HEK293 (cell line): ENCODE results near the gene KTN1.

Source experiments
- YY1 ChIP-seq: fragments of 450-650 bp; formaldehyde crosslinking; IDR thresholded peaks from 2 replicates; pipeline ENCODE4 v1.5.1; 2018; ENCODE audit warnings: missing biosample characterization, missing genetic modification characterization
- ZBTB20 ChIP-seq: fragments of 450-650 bp; formaldehyde crosslinking; IDR thresholded peaks from 2 replicates; pipeline ENCODE4 v1.5.1; 2016; ENCODE audit warnings: missing biosample characterization, missing genetic modification characterization
- ZNF140 ChIP-seq: fragments of 450-650 bp; formaldehyde crosslinking; IDR thresholded peaks from 2 replicates; pipeline ENCODE4 v1.5.1; 2016; ENCODE audit warnings: missing biosample characterization, missing genetic modification characterization
- ZNF221 ChIP-seq: fragments of 450-650 bp; formaldehyde crosslinking; IDR thresholded peaks from 2 replicates; pipeline ENCODE4 v1.5.1; 2017; ENCODE audit warnings: missing biosample characterization, missing genetic modification characterization, borderline replicate concordance
- ZNF629 ChIP-seq: fragments of 450-650 bp; formaldehyde crosslinking; IDR thresholded peaks from 2 replicates; pipeline ENCODE4 v1.5.1; 2017; ENCODE audit warnings: missing biosample characterization, missing genetic modification characterization
- TF ChIP-seq, protein P1 (sequence below): fragments of 450-650 bp; formaldehyde crosslinking; IDR thresholded peaks from 2 replicates; pipeline ENCODE4 v1.5.1; 2017; ENCODE audit warnings: missing biosample characterization, missing genetic modification characterization
- TF ChIP-seq, protein P2 (sequence below): fragments of 450-650 bp; formaldehyde crosslinking; IDR thresholded peaks from 2 replicates; pipeline ENCODE4 v1.5.1; 2016; ENCODE audit warnings: missing biosample characterization, missing genetic modification characterization
- TF ChIP-seq, protein P3 (sequence below): fragments of 450-650 bp; IDR thresholded peaks from 2 replicates; pipeline ENCODE4 v1.5.1; 2018; ENCODE audit warnings: missing biosample characterization, missing genetic modification characterization
- TF ChIP-seq, protein P4 (sequence below): fragments of 450-650 bp; formaldehyde crosslinking; IDR thresholded peaks from 2 replicates; pipeline ENCODE4 v1.5.1; 2016; ENCODE audit warnings: missing biosample characterization, missing genetic modification characterization

DNA sequence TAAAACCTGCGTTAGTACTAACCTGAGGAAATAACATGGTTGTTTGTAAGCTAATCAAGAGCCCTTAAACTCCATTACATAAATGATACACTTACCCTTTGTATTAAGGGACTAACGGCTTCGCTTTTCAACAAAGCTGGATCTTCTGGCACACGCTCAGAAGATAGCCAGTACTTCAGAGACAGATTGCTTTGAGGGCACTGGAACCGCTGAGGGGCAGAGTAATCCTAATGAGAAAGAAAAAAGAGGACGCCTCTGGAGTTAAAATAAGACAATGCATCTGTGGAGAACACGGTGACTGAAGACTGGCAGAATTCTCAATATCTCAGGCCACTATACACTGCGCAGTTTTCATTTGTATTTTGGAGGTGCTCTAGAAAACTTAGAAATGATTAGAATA lies 1.5 kb upstream of the KTN1 start:
- no peak for TF ChIP-seq ZNF629 (tag by site-specific recombination)
- TF ChIP-seq, protein P1, sequence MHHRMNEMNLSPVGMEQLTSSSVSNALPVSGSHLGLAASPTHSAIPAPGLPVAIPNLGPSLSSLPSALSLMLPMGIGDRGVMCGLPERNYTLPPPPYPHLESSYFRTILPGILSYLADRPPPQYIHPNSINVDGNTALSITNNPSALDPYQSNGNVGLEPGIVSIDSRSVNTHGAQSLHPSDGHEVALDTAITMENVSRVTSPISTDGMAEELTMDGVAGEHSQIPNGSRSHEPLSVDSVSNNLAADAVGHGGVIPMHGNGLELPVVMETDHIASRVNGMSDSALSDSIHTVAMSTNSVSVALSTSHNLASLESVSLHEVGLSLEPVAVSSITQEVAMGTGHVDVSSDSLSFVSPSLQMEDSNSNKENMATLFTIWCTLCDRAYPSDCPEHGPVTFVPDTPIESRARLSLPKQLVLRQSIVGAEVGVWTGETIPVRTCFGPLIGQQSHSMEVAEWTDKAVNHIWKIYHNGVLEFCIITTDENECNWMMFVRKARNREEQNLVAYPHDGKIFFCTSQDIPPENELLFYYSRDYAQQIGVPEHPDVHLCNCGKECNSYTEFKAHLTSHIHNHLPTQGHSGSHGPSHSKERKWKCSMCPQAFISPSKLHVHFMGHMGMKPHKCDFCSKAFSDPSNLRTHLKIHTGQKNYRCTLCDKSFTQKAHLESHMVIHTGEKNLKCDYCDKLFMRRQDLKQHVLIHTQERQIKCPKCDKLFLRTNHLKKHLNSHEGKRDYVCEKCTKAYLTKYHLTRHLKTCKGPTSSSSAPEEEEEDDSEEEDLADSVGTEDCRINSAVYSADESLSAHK (tag by site-specific recombination) = no peak
- no peak for TF ChIP-seq YY1 (tag by site-specific recombination)
- TF ChIP-seq, protein P2, sequence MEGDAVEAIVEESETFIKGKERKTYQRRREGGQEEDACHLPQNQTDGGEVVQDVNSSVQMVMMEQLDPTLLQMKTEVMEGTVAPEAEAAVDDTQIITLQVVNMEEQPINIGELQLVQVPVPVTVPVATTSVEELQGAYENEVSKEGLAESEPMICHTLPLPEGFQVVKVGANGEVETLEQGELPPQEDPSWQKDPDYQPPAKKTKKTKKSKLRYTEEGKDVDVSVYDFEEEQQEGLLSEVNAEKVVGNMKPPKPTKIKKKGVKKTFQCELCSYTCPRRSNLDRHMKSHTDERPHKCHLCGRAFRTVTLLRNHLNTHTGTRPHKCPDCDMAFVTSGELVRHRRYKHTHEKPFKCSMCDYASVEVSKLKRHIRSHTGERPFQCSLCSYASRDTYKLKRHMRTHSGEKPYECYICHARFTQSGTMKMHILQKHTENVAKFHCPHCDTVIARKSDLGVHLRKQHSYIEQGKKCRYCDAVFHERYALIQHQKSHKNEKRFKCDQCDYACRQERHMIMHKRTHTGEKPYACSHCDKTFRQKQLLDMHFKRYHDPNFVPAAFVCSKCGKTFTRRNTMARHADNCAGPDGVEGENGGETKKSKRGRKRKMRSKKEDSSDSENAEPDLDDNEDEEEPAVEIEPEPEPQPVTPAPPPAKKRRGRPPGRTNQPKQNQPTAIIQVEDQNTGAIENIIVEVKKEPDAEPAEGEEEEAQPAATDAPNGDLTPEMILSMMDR (tag by site-specific recombination) = no peak
- TF ChIP-seq ZNF221 (tag by site-specific recombination) = no peak
- TF ChIP-seq, protein P3, sequence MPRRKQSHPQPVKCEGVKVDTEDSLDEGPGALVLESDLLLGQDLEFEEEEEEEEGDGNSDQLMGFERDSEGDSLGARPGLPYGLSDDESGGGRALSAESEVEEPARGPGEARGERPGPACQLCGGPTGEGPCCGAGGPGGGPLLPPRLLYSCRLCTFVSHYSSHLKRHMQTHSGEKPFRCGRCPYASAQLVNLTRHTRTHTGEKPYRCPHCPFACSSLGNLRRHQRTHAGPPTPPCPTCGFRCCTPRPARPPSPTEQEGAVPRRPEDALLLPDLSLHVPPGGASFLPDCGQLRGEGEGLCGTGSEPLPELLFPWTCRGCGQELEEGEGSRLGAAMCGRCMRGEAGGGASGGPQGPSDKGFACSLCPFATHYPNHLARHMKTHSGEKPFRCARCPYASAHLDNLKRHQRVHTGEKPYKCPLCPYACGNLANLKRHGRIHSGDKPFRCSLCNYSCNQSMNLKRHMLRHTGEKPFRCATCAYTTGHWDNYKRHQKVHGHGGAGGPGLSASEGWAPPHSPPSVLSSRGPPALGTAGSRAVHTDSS (tag by site-specific recombination) = no peak
- no peak for TF ChIP-seq ZNF140 (tag by site-specific recombination)
- TF ChIP-seq, protein P4, sequence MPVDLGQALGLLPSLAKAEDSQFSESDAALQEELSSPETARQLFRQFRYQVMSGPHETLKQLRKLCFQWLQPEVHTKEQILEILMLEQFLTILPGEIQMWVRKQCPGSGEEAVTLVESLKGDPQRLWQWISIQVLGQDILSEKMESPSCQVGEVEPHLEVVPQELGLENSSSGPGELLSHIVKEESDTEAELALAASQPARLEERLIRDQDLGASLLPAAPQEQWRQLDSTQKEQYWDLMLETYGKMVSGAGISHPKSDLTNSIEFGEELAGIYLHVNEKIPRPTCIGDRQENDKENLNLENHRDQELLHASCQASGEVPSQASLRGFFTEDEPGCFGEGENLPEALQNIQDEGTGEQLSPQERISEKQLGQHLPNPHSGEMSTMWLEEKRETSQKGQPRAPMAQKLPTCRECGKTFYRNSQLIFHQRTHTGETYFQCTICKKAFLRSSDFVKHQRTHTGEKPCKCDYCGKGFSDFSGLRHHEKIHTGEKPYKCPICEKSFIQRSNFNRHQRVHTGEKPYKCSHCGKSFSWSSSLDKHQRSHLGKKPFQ = no peak
- TF ChIP-seq ZBTB20 = no peak
